ENCODE results near the gene ATP5F1D. TPM values are rescaled to one million over a fixed set of nuclear protein-coding genes. Genes with fewer than 3 reads are reported as not detected.

ATP5F1D gene
- total and polyA plus RNA-seq, 2 of the 13 experiments (the other 11 are each of a cell fraction or from before 2014, with no cell fraction given), result 39.4 to 78.7 TPM

GRCh38 chr19:1275260-1275975 lies 33.9 kb downstream of the ATP5F1D start, which contains the start of gene FAM174C (continued):
- TF ChIP-seq ARID2 (CRISPR knock-in tag; IDR thresholded peaks at IDR 0.05; ENCODE audit: borderline replicate concordance) (no peak), MAZ (IDR thresholded peaks at IDR 0.05; ENCODE audit: borderline replicate concordance, low read depth, low read length) (peak; percentile 96), MAZ (CRISPR knock-in tag; IDR thresholded peaks at IDR 0.05; ENCODE audit: low read depth) (peak; percentile 93), E2F1 (CRISPR knock-in tag; IDR thresholded peaks at IDR 0.05) (no peak), ATAD3A (CRISPR knock-in tag; IDR thresholded peaks at IDR 0.05) (no peak), ZNF879 (CRISPR knock-in tag; IDR thresholded peaks at IDR 0.05) (peak; percentile 38; the same call in 1 of the 2 replicates), EZH2 (conservative IDR thresholded peaks at IDR 0.05; ENCODE audit: low read depth, low read length) (no peak), NR1H2 (CRISPR knock-in tag; IDR thresholded peaks at IDR 0.05; ENCODE audit: borderline replicate concordance, low read depth) (no peak), TEAD2 (CRISPR knock-in tag; IDR thresholded peaks at IDR 0.05) (no peak), AKAP8 (CRISPR knock-in tag; IDR thresholded peaks at IDR 0.05) (peak; percentile 100), ZMAT5 (CRISPR knock-in tag; IDR thresholded peaks at IDR 0.05; ENCODE audit: borderline replicate concordance, low read depth) (no peak), ZNF720 (CRISPR knock-in tag; IDR thresholded peaks at IDR 0.05) (no peak), ETS1 (CRISPR knock-in tag; IDR thresholded peaks at IDR 0.05) (no peak; the same call in 1 of the 2 replicates), HOXA3 (CRISPR knock-in tag; IDR thresholded peaks at IDR 0.05) (peak; percentile 80), ZFX (CRISPR knock-in tag; IDR thresholded peaks at IDR 0.05; ENCODE audit: low read depth) (peak; percentile 89), ZNF318 (CRISPR knock-in tag; IDR thresholded peaks at IDR 0.05) (peak; percentile 74; the same call in 1 of the 2 replicates), PBX3 (CRISPR knock-in tag; IDR thresholded peaks at IDR 0.05; ENCODE audit: borderline replicate concordance) (no peak)

All from HepG2 (cell line).